Left hindlimb (tissue), 1 donor: ENCODE results near the gene SLC15A3.

Source experiments
- DNase-seq: peaks from one replicate; pipeline ENCODE4 v3.0.0-alpha.2; 2018

Gene SLC15A3

GRCh38 chr11:60927061-60927592 is 24.8 kb downstream of the SLC15A3 start:
- DNase-seq = no peak

DNA sequence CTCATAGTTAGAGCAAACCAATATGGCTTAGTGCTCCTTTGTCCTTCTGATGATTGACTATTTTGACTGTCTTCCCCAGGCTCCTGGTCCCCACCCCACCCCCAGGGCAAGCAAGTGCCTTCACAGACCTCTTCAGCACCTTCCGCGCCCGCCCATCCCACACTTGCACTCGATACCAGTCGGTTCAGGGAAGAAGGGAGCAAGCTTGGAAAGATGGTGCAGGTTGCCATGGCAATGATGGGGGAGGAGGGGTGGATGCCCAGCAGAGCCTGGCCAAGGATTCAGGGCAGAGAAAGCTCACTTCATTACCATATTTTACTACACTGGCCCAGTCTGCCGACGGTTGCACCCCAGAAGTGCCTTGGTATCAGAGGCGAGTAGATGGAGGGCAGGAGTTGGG is 25.5 kb downstream of the SLC15A3 start:
- DNase-seq = no peak

DNA sequence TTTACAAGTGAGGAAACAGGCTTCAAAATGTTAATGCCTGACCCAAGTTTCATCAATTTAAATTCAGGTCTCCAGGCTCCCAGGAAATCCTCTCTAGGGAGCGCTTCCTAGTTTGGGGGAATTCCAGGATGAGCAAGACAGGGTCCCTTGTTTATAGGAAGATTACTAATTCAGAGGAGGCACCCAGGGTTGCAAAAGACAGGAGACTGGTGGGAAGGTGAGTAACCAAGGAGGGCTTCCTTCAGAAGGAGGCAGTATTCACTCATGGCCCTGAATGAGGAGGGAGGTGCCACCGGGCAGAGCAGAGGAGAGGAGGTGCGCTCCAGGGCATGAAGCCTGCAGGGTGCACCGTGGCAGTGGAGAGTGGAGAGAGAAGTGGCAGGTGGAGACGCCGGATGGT is 26.1 kb downstream of the SLC15A3 start:
- DNase-seq = no peak

DNA sequence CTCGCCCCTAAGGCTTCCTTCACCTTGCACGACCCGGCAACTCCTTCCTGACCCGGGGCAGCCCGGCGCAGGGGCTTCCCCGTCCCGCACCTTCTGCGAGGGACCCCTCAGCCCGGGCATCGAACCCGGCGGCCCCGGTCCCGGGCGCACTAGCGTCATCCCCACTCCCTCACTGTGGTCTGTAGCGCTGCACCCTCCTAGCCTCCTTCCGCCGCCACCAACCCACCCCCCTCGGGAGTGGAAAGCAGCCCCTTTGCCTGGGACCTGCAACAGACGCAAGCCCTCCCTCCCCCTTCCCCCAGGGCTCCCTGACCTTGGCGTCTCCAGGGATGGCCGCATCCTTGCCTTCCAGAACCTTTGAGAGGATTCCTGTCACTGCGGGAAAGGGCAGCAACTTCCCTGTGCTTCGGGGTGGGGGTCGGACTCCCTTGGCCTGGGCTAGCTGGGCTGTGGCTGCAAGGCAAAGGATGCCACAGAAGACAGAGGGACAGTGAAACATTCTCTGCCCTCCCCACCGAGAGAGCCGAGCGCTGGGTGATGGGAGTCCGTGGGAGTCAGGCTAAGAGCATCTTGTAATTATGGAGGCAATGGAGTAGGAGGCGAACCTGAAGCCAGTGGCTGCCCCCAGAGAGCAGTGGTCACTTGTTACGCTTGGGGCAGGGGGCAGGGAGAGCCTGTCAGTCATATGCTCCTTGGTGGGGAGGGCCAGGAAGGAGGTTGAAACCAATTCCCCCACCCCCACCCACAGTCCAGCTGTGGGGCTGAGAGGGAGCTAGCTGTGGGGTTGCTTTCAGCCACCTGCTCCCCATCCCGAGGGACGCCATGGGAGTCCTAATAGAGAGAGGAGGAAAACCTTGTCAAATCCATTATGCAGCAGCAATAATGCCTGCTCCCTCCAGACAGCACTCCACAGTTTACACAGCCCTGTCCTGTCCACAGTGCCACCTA is 26.8 kb downstream of the SLC15A3 start:
- DNase-seq = no peak

DNA sequence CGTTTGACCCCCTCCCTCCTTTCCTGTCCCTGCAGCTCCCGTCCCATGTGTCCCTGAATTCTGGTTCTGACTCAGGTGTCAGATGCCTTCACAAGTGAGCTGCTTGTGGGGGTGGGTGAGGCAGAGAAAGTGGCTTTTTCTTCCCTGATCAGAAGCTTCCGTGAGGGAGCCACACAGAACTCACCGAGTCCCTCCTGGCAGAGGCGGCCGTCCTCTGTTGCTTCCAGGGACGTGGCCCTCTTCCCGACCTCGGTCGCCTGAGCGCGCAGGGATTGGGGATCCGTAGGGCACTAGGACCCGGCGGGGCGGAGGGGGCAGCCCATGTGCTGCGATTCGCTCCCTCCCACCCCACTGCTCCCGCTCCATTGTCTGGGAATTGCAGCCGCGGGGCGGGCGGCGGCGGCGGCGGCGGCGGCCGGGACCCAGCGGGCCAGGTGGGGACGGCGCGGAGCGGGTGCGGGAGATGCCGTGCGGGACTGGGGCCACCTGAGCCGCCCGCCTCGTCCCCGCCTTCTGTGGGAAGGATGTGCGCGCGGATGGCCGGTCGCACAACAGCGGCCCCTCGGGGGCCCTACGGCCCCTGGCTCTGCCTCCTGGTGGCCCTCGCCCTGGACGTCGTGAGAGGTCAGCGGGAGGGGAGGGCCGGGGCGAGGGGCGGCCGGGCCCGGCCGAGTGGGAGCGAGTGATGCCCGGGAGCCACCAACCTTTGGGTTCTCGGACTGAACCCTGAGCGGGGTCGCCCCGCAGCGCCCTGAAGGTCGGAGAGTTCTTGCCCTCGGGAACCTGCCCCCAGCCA is 27.7 kb downstream of the SLC15A3 start, which contains the start of gene TMEM132A:
TSS of gene TMEM132A (plus strand) at position 351 of the 796 bp plus-strand sequence. CDS start at position 525, 174 bp downstream.
- DNase-seq = peak; percentile 86

DNA sequence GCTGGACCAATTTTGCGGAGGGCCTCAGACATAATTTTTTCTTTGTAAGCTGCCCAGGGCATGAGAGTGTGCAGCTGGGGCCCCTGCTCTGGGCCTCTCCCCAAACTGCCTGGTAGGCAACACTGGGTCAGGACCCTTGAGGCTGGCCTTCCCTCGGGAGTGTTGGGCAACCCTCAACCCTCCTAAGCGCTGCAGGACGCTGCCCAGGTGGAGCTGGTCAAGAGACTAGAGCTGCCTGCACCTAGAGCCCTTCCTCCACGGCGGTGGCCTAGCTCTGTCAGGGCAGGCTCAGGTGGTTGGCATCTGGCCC is 28.2 kb downstream of the SLC15A3 start:
- no peak for DNase-seq

- DNase-seq = no peak
Measured at GRCh38 chr11:60923326-60923725, 28.6 kb downstream of the SLC15A3 start.

DNA sequence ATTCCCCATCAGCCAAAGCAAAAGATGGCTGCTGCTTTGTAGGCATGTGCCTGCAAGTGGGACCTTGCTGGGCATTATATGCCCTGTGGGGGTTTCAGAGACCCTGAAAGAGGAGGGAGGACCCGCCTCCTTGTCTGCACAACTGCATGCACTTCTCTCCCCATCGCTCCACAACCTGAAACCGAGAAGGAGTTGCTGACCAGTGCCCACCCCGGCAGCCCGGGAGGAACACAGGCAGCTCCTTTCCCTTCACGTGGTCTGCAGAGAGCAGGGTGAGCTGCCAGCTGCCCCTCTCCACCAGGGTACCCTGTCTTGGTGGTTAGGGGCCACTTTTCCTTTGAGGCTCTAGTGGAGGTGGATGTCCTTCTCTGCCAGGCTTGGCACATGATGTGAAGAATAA is 29.1 kb downstream of the SLC15A3 start:
- no peak for DNase-seq

DNA sequence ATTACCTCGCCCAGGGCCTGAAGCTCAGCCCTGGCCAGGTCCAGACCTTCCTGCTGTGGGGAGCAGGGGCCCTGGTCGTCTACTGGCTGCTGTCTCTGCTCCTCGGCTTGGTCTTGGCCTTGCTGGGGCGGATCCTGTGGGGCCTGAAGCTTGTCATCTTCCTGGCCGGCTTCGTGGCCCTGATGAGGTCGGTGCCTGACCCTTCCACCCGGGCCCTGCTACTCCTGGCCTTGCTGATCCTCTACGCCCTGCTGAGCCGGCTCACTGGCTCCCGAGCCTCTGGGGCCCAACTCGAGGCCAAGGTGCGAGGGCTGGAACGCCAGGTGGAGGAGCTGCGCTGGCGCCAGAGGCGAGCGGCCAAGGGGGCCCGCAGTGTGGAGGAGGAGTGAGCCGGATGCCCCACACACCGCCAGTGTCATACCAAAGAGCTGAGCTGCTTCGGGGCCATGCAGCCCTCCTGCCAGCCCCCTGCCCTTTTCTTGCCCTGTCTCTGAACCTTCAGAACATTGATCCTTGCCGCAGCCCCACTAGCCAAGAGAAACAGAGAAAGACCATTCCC is 30.1 kb downstream of the SLC15A3 start:
- DNase-seq = no peak

- DNase-seq = no peak
Measured at GRCh38 chr11:60921259-60921658, 30.7 kb downstream of the SLC15A3 start.

- DNase-seq = no peak
Measured at GRCh38 chr11:60919956-60920355, 32.0 kb downstream of the SLC15A3 start.

DNA sequence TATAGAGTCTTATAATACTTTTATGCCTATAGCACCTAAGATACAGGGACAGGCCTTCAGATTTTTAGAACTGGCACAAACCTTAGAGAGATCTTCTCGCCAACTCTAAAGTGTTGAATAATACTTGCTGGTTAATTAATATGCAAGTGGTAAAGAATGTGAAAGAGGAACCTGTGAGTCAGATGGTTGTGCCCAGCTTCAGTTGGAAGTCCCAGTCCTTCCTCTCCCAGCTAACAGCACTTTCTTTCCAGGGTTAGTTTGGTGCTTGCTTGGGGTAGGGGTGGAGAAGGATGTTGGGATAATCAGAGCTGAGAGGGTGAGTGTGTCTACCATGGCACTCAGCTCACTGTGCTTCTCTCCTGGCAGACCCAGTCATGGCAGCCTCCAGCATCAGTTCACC is 32.7 kb downstream of the SLC15A3 start:
- no peak for DNase-seq

DNA sequence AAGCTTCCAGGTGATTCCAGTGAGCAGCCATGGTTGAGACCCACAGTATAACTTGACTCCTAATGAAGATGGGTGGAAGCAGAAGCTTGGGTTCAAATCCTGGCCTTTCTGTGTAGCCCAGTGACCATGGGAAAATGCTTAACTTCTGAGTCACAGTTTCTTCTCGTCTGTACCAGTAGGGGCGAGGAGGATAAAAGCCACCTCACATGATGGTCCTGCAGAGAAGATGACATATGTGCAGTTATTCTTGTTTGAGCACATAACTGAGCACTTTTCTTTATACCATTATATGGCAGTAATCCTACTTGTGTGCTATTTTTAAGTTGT is 33.1 kb downstream of the SLC15A3 start:
- DNase-seq = no peak

- no peak for DNase-seq
Measured at GRCh38 chr11:60918251-60918938, 33.6 kb downstream of the SLC15A3 start.

- DNase-seq = no peak
Measured at GRCh38 chr11:60917267-60917666, 34.7 kb downstream of the SLC15A3 start.

DNA sequence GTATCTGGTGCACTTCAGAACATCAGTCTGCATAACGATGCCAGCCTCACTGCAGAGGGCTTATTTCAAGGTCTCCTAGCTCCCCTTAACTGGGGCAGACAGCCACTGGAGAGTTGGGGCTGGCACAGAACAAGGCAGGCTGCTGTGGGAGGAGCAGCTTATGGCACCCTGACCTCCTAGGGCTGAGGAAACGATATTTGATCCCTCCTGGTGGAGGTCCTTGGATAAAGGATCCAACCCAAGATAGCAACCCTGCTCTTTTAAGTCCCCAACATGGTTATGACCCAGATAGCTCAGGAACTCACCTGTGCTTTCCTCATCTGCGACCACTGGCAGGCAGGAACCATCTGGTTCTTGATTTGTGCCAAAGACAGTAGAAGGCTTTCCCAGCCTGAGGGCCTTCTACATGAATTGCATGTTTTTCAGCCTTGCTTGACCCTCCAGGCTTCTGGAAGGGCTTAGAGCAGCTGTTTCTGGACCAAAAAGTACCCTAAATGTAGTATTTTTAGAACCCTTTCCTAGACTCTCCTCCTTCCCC is 35.2 kb downstream of the SLC15A3 start:
- DNase-seq = no peak

GRCh38 chr11:60915248-60915914 is 36.6 kb downstream of the SLC15A3 start:
- no peak for DNase-seq

DNA sequence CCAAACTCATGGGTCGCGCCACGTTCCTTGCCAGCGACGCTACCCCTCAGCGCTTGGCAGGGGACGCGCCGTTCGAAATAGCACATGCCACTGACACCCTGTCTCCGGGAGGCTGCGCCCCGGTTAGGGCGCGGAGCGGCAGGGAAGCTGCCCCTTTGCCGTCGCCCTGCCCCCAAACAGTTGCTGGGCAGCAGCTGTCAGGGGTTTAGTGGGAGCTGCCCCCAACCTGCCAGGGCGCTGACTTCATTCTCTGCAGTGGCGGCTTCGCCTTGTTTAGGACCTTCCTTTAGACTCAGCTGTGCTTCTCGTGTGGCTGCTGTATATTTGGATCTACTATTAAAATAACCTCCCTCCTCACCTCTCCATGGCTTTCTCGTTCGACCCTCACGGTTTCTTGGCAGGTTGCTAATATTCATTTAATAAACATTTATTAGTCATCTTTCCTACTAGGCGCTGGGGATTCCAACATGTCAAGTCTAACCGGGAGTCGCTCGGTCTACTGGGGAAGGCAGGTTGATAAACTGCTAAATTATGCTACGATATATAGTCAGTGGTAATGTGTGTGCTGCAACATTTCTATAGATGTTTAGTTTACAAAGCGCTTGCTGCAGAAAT is 37.2 kb downstream of the SLC15A3 start:
- peak; percentile 71 for DNase-seq

DNA sequence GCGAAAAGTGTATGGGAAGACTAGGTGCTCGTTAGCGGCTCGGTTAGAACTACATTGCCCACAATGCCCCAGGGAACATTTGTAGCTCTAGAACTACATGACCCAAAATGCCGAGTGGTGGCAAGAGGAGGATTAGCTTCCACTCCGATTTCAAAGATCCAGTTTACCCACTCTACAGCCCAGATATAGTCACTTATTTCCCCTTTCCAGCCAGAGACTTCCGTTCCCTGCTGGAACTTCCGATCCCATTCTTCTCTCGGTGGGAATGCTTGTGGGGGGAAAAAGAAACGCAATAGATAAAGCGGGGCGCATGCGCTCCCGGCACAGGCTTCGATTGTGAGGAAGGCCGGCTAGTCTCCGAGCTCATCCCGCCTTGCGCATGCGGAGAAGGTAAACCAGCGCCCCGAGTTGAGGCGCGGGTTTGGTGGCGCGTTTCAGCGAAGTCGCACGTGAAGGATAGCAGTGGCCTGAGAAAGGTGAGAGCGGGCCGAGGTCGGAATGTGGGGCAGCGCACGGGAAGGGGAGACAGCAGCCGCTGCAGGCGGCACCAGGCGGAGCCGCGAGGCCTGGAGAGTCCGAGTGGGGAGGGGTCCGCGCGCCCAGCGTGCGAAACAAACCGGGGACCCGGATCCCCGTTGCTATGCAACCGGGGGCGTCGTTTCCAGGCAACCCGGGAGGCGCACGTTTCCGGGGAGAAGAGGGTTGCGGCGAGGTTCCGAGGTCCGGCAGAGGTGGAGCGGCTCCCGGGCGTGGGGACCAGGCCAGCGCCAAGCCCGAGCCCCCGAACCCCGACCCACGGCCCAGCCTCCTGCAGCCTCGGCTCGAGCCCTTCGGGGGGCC is 38.0 kb downstream of the SLC15A3 start, which contains the start of gene TMEM109:
TSS of gene TMEM109 (plus strand) at position 366 of the 840 bp plus-strand sequence. CDS start 5,536 bp downstream, outside the sequence.
- DNase-seq = peak; percentile 92

GRCh38 chr11:60912851-60913528 is 39.0 kb downstream of the SLC15A3 start:
- DNase-seq = no peak
